Hematopoietic multipotent progenitor cell treated with erythropoietin and hydrocortisone succinate and interleukin-3 and kit ligand, for 4 days (in vitro differentiated cells): ENCODE data around the gene SCYL2.
"Not testable (repeated sequence)": the region's sequence is repeated elsewhere in the genome, so short reads cannot be mapped to it uniquely, and the experiment has no call there.

Experiments
- DNase-seq: peaks from one replicate; pipeline ENCODE4 v3.0.0-alpha.2; 2015

SCYL2 gene

GRCh38 chr12:100331871-100332270 lies 64.9 kb downstream of the SCYL2 start:
- no peak for DNase-seq

GRCh38 chr12:100332852-100333251 lies 65.9 kb downstream of the SCYL2 start:
- DNase-seq = no peak

- DNase-seq = no peak
These were observed 70.3 kb downstream of the SCYL2 start for GRCh38 chr12:100337299-100337698.

GRCh38 chr12:100337727-100338126 lies 70.8 kb downstream of the SCYL2 start:
- DNase-seq = no peak

- no peak for DNase-seq
These were observed 72.1 kb downstream of the SCYL2 start for GRCh38 chr12:100339071-100339470.

- not testable (repeated sequence) for DNase-seq
These were observed 75.9 kb downstream of the SCYL2 start for GRCh38 chr12:100342897-100343296.

GRCh38 chr12:100344351-100344750 lies 77.4 kb downstream of the SCYL2 start:
- DNase-seq = not testable (repeated sequence)

- no peak for DNase-seq
These were observed 78.2 kb downstream of the SCYL2 start for GRCh38 chr12:100345020-100345767.

- DNase-seq = no peak
These were observed 79.7 kb downstream of the SCYL2 start for GRCh38 chr12:100346660-100347059.

- DNase-seq = peak; percentile 58
These were observed 81.9 kb downstream of the SCYL2 start for GRCh38 chr12:100348657-100349454.

GRCh38 chr12:100356644-100357223 lies 89.8 kb downstream of the SCYL2 start, which contains the start of gene SLC17A8:
SLC17A8 (plus strand) TSS chr12:100357074; CDS start chr12:100357392, 318 bp downstream.
- no peak for DNase-seq

GRCh38 chr12:100359248-100359647 lies 92.3 kb downstream of the SCYL2 start:
- DNase-seq = no peak

- no peak for DNase-seq
These were observed 92.8 kb downstream of the SCYL2 start for GRCh38 chr12:100359822-100360221.

- no peak for DNase-seq
These were observed 93.5 kb downstream of the SCYL2 start for GRCh38 chr12:100360450-100360849.

- DNase-seq = no peak
These were observed 97.3 kb downstream of the SCYL2 start for GRCh38 chr12:100364324-100364723.

GRCh38 chr12:100365411-100365810 lies 98.4 kb downstream of the SCYL2 start:
- DNase-seq = no peak

GRCh38 chr12:100368066-100368465 lies 101.1 kb downstream of the SCYL2 start:
- no peak for DNase-seq

GRCh38 chr12:100371146-100371545 lies 104.2 kb downstream of the SCYL2 start:
- DNase-seq = no peak

GRCh38 chr12:100372853-100373640 lies 106.1 kb downstream of the SCYL2 start:
- DNase-seq = no peak

- DNase-seq = no peak
These were observed 108.2 kb downstream of the SCYL2 start for GRCh38 chr12:100375038-100375735.

GRCh38 chr12:100376161-100376560 lies 109.2 kb downstream of the SCYL2 start:
- no peak for DNase-seq

- no peak for DNase-seq
These were observed 114.4 kb downstream of the SCYL2 start for GRCh38 chr12:100381379-100381778.
